Activated CD8-positive, alpha-beta T cell treated with anti-CD3 and anti-CD28 coated beads for 36 hours (primary cell): ENCODE measurements around the gene KIF26B. TPM values are rescaled to one million over a fixed set of nuclear protein-coding genes. Genes with fewer than 3 reads are reported as not detected.

Source experiments
- ATAC-seq: fragments of 200-7000 bp; cut with Tn5 transposase; one replicate; pipeline ENCODE4 v1.10.0; 2021; ENCODE audit warnings: mild to moderate bottlenecking, moderate library complexity
- CTCF ChIA-PET: fragments of 350-600 bp; sonication (Branson Sonifier 250); formaldehyde crosslinking; loops from one replicate; lab custom pipeline; 2021; ENCODE audit warnings: antibody characterized with exemption; lab: Charles Lee
- POLR2A ChIA-PET: fragments of 350-600 bp; sonication (Branson Sonifier 250); formaldehyde crosslinking; loops from one replicate; lab custom pipeline; 2021; ENCODE audit warnings: antibody characterized with exemption; lab: Charles Lee
- DNase-seq: peaks from one replicate; pipeline ENCODE4 v3.0.0-alpha.2; 2020
- H3K27ac Mint-ChIP-seq: one replicate; pipeline ENCODE4 v1.8.0; 2021; ENCODE audit warnings: mild to moderate bottlenecking, mixed read lengths
- H3K27me3 Mint-ChIP-seq: one replicate; pipeline ENCODE4 v1.8.0; 2021; ENCODE audit warnings: mixed read lengths
- H3K36me3 Mint-ChIP-seq: one replicate; pipeline ENCODE4 v1.8.0; 2021; ENCODE audit warnings: low read depth, mixed read lengths
- H3K4me1 Mint-ChIP-seq: one replicate; pipeline ENCODE4 v1.8.0; 2021; ENCODE audit warnings: low read depth, mixed read lengths
- H3K4me3 Mint-ChIP-seq: one replicate; pipeline ENCODE4 v1.8.0; 2021; ENCODE audit warnings: mild to moderate bottlenecking, moderate library complexity, mixed read lengths
- H3K9me3 Mint-ChIP-seq: one replicate; pipeline ENCODE4 v1.8.0; 2021; ENCODE audit warnings: mixed read lengths
- intact Hi-C: fragments of 100-400 bp; cut with micrococcal nuclease; formaldehyde crosslinking; loops from one replicate; pipeline ENCODE4 v1.10.0; 2022
- total RNA-seq, 2 experiments: library from RNA; stranded (reverse); gene quantifications; one replicate each; pipeline ENCODE4 v1.2.3, GENCODE V29; 2021
- TF ChIP-seq, protein P1 (sequence below): fragments of 200-600 bp; IDR thresholded peaks from one replicate; pipeline ENCODE4 v1.8.0; 2022; ENCODE audit warnings: antibody characterized with exemption, mild to moderate bottlenecking

The KIF26B gene
- total RNA-seq, 2 experiments from 2014 or later = 0.16 TPM

DNA sequence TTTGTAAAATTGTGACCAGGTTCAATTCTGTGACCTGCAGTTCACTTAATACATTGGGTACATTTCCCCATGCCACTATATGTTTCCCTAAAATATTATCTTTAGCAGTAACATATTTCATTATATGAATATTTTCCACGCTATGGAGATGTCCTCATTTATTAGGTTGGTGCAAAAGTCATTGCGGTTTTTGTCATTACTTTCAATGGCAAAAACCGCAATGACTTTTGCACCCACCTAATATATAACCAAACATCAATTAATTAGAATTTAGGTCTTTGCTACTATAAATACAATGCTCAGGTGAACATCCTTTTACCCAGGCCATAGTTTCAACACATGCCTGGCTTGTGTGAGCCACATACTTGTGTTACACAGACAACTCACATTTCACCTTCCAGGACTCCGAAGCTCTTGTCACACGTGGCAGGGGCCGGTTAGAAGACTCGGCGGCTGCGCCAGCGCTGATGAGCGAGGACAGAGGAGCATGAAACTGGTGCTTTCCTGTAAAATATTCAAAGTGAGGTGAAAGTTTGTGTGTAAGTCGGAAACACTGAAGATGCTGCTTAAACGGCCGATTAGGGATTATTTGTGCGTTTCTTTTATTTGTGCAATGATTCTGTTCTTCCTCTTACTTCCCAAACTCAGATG is 215.5 kb downstream of the KIF26B start:
- Mint-ChIP-seq H3K27me3 (no peaks in the 10 kb centered on the region), H3K9me3 (no peaks in the 10 kb centered on the region), H3K27ac (no peak overlapping the region), H3K36me3 (no peaks in the 10 kb centered on the region), H3K4me3 (no peak overlapping the region), H3K4me1 (no peaks in the 10 kb centered on the region)
- CTCF ChIA-PET = no interaction called here
- ATAC-seq (no peak), DNase-seq (no peak)
- TF ChIP-seq, protein P1, sequence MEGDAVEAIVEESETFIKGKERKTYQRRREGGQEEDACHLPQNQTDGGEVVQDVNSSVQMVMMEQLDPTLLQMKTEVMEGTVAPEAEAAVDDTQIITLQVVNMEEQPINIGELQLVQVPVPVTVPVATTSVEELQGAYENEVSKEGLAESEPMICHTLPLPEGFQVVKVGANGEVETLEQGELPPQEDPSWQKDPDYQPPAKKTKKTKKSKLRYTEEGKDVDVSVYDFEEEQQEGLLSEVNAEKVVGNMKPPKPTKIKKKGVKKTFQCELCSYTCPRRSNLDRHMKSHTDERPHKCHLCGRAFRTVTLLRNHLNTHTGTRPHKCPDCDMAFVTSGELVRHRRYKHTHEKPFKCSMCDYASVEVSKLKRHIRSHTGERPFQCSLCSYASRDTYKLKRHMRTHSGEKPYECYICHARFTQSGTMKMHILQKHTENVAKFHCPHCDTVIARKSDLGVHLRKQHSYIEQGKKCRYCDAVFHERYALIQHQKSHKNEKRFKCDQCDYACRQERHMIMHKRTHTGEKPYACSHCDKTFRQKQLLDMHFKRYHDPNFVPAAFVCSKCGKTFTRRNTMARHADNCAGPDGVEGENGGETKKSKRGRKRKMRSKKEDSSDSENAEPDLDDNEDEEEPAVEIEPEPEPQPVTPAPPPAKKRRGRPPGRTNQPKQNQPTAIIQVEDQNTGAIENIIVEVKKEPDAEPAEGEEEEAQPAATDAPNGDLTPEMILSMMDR = no peak
- POLR2A ChIA-PET = no interaction called here
- intact Hi-C loops = no loop called here

DNA sequence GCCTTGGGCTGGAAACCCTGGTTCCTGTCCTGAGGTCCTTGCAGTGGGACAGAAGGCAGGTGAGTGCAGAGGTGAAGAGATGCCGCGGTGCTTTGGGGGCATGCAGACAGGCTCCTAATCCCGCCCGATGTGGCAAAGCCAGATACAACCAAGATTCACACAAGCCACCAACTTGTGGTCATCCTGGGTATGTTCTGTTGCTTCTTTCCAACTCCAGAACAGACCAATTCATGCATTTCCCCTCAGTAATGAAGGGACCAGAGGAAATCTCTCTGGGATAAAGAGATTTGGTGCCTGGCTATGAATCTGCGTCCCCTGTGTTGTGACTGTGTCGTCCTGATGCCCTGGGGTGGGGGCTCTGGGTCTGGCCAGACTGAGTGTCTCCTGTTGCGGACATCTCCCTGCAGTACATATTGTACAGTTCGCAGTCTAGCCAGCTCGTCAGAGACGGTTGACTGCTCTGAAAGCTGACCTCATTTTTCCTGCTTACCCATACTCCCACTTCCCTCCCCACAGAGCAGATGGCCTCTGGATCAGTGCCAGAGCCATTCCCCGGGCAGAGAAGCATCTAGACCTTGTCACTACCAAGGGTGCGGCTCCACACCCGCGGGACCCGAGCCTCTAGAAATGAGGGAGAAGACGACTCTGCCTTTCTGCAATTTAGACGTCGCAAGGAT is 216.3 kb downstream of the KIF26B start:
- Mint-ChIP-seq H3K9me3 (no peaks in the 10 kb centered on the region), H3K27ac (no peak overlapping the region), H3K36me3 (no peaks in the 10 kb centered on the region), H3K4me1 (peaks cover under 1% of the 10 kb centered on the region), H3K27me3 (no peaks in the 10 kb centered on the region), H3K4me3 (no peak overlapping the region)
- TF ChIP-seq, protein P1 = no peak
- POLR2A ChIA-PET = no interaction called here
- DNase-seq (no peak), ATAC-seq (no peak)
- CTCF ChIA-PET = no interaction called here
- intact Hi-C loops = no loop called here

DNA sequence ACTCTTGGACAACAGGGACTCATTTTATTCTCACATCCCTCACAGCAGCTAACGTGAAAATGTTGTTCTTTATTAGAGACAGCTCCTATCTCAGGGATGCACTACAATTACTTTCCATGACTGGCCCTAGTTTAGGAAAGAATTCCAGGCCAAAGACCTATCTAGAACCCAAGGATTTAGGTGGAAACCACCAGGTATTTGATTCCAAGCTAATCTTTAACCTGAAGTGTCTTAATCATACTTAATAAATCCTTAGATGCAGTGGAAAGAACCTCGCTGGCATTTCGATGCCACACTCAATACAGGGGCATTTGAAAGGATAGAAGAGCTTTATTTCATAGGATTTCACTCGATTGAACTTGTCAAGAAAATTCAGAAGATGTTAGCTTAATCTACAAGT is 218.3 kb downstream of the KIF26B start:
- TF ChIP-seq, protein P1 = no peak
- intact Hi-C loops = no loop called here
- H3K4me3 Mint-ChIP-seq = no peak overlapping the region

DNA sequence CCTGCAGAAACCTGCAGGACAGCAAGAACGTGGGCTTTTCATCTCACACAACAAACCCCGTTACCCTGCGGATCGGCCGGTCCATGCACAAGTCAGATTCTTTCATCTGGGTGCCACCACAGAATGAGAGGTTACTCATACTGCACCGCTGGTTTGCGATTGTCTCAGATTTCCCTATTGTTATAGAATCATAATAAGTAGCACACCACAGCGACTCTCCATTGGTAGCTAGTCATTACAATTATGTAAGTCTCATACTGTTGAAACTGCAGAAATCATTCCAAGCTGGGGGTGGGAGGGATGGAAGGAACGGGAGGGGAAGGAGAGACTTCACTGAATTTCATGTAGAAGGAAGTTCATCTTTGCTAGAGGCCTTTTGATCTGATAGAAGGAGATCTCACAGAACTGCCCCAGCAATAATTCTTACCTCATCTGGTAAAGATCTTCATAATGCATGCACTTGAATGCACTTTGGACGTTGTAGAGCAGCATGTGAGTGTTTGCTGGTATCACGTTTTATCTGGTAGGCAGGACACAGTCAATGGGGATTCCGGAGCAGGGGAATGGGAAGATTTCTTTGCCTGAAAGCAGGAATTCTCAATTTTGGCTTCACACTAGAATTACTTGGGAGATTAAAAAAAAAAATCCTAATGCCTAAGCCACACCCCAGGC is 221.1 kb downstream of the KIF26B start:
- DNase-seq = peak; percentile 14
- Mint-ChIP-seq H3K27ac (no peak overlapping the region), H3K4me3 (no peak overlapping the region), H3K4me1 (peaks cover 33% of the 10 kb centered on the region), H3K9me3 (no peaks in the 10 kb centered on the region), H3K27me3 (no peaks in the 10 kb centered on the region), H3K36me3 (no peaks in the 10 kb centered on the region)
- ATAC-seq = no peak
- TF ChIP-seq, protein P1 = no peak
- ChIA-PET CTCF (interaction anchor here (1.5 kb wide), 1 partner anchor 223 kb away, joined by 4 read pairs; no protein-coding TSS in a partner anchor), POLR2A (no interaction called here)
- intact Hi-C loops = no loop called here

More for the DNA sequence above, 218.3 kb downstream of the KIF26B start:
- DNase-seq = no peak
- ChIA-PET CTCF (interaction anchor here (0.7 to 1.1 kb wide), 2 partner anchors 217 to 220 kb away, joined by 4 read pairs; no protein-coding TSS in a partner anchor), POLR2A (interaction anchor here (1.0 kb wide), 1 partner anchor 9 kb away, joined by 3 read pairs; no protein-coding TSS in a partner anchor)
- Mint-ChIP-seq H3K4me1 (peaks cover 16% of the 10 kb centered on the region), H3K27ac (no peak overlapping the region), H3K9me3 (no peaks in the 10 kb centered on the region), H3K27me3 (no peaks in the 10 kb centered on the region), H3K36me3 (no peaks in the 10 kb centered on the region)
- ATAC-seq = no peak
